HL-60 (cell line): ENCODE data around the gene CLDN3.

ENCODE experiments used
- DNase-seq, 2 experiments: peaks; one replicate each; pipeline ENCODE4 v3.0.0-alpha.2; 2010 to 2020; ENCODE audit warnings: low read depth in 1 of 2, low spot score in 1 of 2
- H3K27ac ChIP-seq: fragments of 250-450 bp; sonication (Bioruptor Pico); replicated peaks from 2 replicates; pipeline ENCODE4 v1.5.1; 2020; ENCODE audit warnings: mild to moderate bottlenecking, moderate library complexity
- H3K27me3 ChIP-seq: fragments of 250-450 bp; sonication (Bioruptor Pico); 2 replicates; pipeline ENCODE4 v1.5.1; 2021; ENCODE audit warnings: mild to moderate bottlenecking, moderate library complexity; ENCODE audit not compliant: insufficient read depth, poor library complexity, severe bottlenecking
- H3K4me3 ChIP-seq: replicated peaks from 2 replicates; pipeline ENCODE4 v1.5.1; 2011; ENCODE audit warnings: mild to moderate bottlenecking, control low read depth, low read length; ENCODE audit not compliant: insufficient read depth
- GABPA ChIP-seq: IDR thresholded peaks from 2 replicates; pipeline ENCODE4 v1.6.1; 2012; ENCODE audit warnings: low read depth
- POLR2AphosphoS5 ChIP-seq: IDR thresholded peaks from 2 replicates; pipeline ENCODE4 v1.6.1; 2012; ENCODE audit warnings: low read depth
- REST ChIP-seq: IDR thresholded peaks from 2 replicates; pipeline ENCODE4 v1.6.1; 2012; ENCODE audit warnings: low read depth; ENCODE audit not compliant: insufficient replicate concordance
- SPI1 ChIP-seq: IDR thresholded peaks from 2 replicates; pipeline ENCODE4 v1.6.1; 2012; ENCODE audit warnings: low read depth, mild to moderate bottlenecking, borderline replicate concordance
- TF ChIP-seq, protein P1 (sequence below): IDR thresholded peaks from one replicate; pipeline ENCODE4 v1.5.1; 2011; ENCODE audit warnings: low read length, control low read depth, inconsistent platforms; ENCODE audit not compliant: insufficient read depth

Gene CLDN3

DNA sequence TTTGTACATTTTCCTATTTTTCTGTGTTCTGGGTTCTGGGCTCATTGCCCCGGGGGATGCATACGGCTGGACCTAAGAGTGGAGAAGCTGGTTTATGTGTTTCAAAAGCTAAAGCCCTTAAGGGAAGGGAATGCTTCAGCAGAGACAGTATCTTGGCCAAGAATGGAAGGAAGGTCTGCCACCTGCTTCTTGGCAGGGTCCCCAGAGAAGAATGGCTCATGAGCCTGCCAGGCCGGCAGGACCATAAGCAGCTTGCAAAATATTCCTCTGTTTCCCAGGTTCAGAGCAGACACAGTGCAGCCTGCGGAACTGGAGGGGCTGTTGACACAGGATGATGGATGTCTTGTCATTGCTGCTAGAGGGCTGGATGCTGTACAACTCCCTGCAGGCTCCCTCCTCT lies 23.7 kb downstream of the CLDN3 start:
- no peaks in the 10 kb centered on the region for H3K27me3 ChIP-seq
- H3K27ac ChIP-seq, result no peak overlapping the region
- DNase-seq, result no peak
- H3K4me3 ChIP-seq, result no peak overlapping the region
- no peak for TF ChIP-seq GABPA
- no peak for TF ChIP-seq REST
- no peak for TF ChIP-seq POLR2AphosphoS5
- TF ChIP-seq SPI1, result no peak
- TF ChIP-seq, protein P1, sequence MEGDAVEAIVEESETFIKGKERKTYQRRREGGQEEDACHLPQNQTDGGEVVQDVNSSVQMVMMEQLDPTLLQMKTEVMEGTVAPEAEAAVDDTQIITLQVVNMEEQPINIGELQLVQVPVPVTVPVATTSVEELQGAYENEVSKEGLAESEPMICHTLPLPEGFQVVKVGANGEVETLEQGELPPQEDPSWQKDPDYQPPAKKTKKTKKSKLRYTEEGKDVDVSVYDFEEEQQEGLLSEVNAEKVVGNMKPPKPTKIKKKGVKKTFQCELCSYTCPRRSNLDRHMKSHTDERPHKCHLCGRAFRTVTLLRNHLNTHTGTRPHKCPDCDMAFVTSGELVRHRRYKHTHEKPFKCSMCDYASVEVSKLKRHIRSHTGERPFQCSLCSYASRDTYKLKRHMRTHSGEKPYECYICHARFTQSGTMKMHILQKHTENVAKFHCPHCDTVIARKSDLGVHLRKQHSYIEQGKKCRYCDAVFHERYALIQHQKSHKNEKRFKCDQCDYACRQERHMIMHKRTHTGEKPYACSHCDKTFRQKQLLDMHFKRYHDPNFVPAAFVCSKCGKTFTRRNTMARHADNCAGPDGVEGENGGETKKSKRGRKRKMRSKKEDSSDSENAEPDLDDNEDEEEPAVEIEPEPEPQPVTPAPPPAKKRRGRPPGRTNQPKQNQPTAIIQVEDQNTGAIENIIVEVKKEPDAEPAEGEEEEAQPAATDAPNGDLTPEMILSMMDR, result no peak

GRCh38 chr7:73742753-73743641 lies 27.1 kb downstream of the CLDN3 start:
- no peak overlapping the region for H3K27ac ChIP-seq
- no peaks in the 10 kb centered on the region for H3K27me3 ChIP-seq
- no peak overlapping the region for H3K4me3 ChIP-seq
- TF ChIP-seq, protein P1, result no peak
- TF ChIP-seq SPI1 (no peak), GABPA (no peak), REST (no peak), POLR2AphosphoS5 (no peak)
- DNase-seq, result no peak

GRCh38 chr7:73742338-73742752 lies 27.7 kb downstream of the CLDN3 start:
- no peak overlapping the region for H3K27ac ChIP-seq
- no peaks in the 10 kb centered on the region for H3K27me3 ChIP-seq
- DNase-seq, result no peak
- TF ChIP-seq GABPA, result no peak
- TF ChIP-seq SPI1, result no peak
- no peak for TF ChIP-seq REST
- TF ChIP-seq POLR2AphosphoS5, result no peak
- TF ChIP-seq, protein P1, result no peak
- H3K4me3 ChIP-seq, result no peak overlapping the region
